Activated naive CD8-positive, alpha-beta T cell treated with anti-CD3 and anti-CD28 coated beads, Interleukin-2, amount 10 ng/mL, durations not matched to agents 7 days and 5 days (primary cell): ENCODE measurements around the gene GNAT1. TPM values are rescaled to one million over a fixed set of nuclear protein-coding genes. Genes with fewer than 3 reads are reported as not detected.

Source experiments
- ATAC-seq: fragments of 150-1000 bp; cut with Tn5 transposase; one replicate; pipeline ENCODE4 v1.10.0; 2021; ENCODE audit warnings: low read depth, moderate library complexity
- POLR2A ChIA-PET: fragments of 350-600 bp; sonication (Branson Sonifier 250); formaldehyde crosslinking; loops from one replicate; lab custom pipeline; 2021; ENCODE audit warnings: antibody characterized with exemption; lab: Charles Lee
- DNase-seq: peaks from one replicate; pipeline ENCODE4 v3.0.0; 2021
- H3K27ac Mint-ChIP-seq: one replicate; pipeline ENCODE4 v1.8.0; 2022; ENCODE audit warnings: mild to moderate bottlenecking, mixed read lengths
- H3K27me3 Mint-ChIP-seq: one replicate; pipeline ENCODE4 v1.8.0; 2022; ENCODE audit warnings: mild to moderate bottlenecking, moderate library complexity, mixed read lengths
- H3K36me3 Mint-ChIP-seq: one replicate; pipeline ENCODE4 v1.8.0; 2021; ENCODE audit warnings: mild to moderate bottlenecking, mixed read lengths
- H3K4me1 Mint-ChIP-seq: one replicate; pipeline ENCODE4 v1.8.0; 2021; ENCODE audit warnings: mixed read lengths
- H3K4me3 Mint-ChIP-seq: one replicate; pipeline ENCODE4 v1.8.0; 2022; ENCODE audit warnings: mild to moderate bottlenecking, moderate library complexity, mixed read lengths
- H3K9me3 Mint-ChIP-seq: one replicate; pipeline ENCODE4 v1.8.0; 2021; ENCODE audit warnings: mixed read lengths
- total RNA-seq, 2 experiments: library from RNA; stranded (reverse); gene quantifications; one replicate each; pipeline ENCODE4 v1.2.3, GENCODE V29; 2021

The GNAT1 gene
- total RNA-seq, 2 experiments from 2014 or later = not detected

GRCh38 chr3:50166620-50167019 is 24.8 kb upstream of the GNAT1 start:
- POLR2A ChIA-PET = no interaction called here
- ATAC-seq = no peak
- no peak overlapping the region for H3K4me3 Mint-ChIP-seq
- H3K36me3 Mint-ChIP-seq = no peaks in the 10 kb centered on the region
- H3K27me3 Mint-ChIP-seq = peaks cover 6% of the 10 kb centered on the region
- no peaks in the 10 kb centered on the region for H3K4me1 Mint-ChIP-seq
- no peak for DNase-seq
- no peaks in the 10 kb centered on the region for H3K9me3 Mint-ChIP-seq
- no peak overlapping the region for H3K27ac Mint-ChIP-seq

- ATAC-seq = no peak
- no peak overlapping the region for H3K4me3 Mint-ChIP-seq
- POLR2A ChIA-PET = no interaction called here
- H3K27me3 Mint-ChIP-seq = peaks cover 6% of the 10 kb centered on the region
- H3K27ac Mint-ChIP-seq = no peak overlapping the region
- H3K9me3 Mint-ChIP-seq = no peaks in the 10 kb centered on the region
- H3K36me3 Mint-ChIP-seq = no peaks in the 10 kb centered on the region
- no peaks in the 10 kb centered on the region for H3K4me1 Mint-ChIP-seq
- no peak for DNase-seq
Measured at GRCh38 chr3:50167069-50167840, 24.2 kb upstream of the GNAT1 start.

DNA sequence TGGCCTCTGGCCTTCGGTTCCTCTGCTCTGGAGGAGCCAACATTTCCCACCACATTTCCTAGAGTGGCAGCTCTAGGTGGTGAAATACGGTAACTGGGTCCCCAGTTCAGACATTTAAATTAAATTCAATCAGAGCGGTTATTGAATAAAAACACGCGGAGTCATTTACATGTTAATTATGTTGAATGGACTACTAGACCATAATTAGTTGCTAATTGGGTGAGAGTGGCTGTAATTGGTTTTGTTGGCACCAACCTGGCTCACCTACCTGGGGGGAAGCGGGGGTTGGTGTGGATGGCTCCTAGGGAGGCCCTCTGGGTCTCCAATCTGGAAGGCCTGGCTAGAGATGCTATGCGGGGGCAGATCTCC is 23.6 kb upstream of the GNAT1 start:
- no peaks in the 10 kb centered on the region for H3K4me1 Mint-ChIP-seq
- peaks cover 3% of the 10 kb centered on the region for H3K27me3 Mint-ChIP-seq
- H3K9me3 Mint-ChIP-seq = no peaks in the 10 kb centered on the region
- no peak overlapping the region for H3K27ac Mint-ChIP-seq
- POLR2A ChIA-PET = no interaction called here
- no peak for ATAC-seq
- H3K4me3 Mint-ChIP-seq = no peak overlapping the region
- DNase-seq = no peak
- H3K36me3 Mint-ChIP-seq = no peaks in the 10 kb centered on the region

DNA sequence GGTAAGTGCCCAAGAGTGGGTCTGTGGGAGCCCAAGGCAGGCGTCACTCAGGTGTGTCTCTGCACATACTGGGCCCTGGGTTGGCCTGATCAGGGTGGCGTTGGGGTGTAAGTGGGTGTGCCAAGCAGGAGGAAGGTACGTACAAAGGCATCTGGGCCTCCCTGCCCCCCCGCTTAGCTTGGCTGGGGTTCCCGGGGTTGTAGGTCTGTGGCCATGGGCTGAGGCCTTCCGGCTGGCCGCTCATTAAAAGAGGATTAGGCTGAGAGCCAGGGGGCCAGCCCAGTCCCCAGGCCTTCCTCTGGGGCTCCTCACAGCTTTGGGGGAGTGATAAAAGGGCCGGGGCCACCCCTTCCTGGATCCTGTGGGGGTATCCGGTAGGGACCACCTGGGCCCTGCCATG is 23.0 kb upstream of the GNAT1 start:
- no peak overlapping the region for H3K4me3 Mint-ChIP-seq
- no peaks in the 10 kb centered on the region for H3K36me3 Mint-ChIP-seq
- H3K27ac Mint-ChIP-seq = no peak overlapping the region
- H3K4me1 Mint-ChIP-seq = no peaks in the 10 kb centered on the region
- POLR2A ChIA-PET = no interaction called here
- no peak for ATAC-seq
- peaks cover 3% of the 10 kb centered on the region for H3K27me3 Mint-ChIP-seq
- no peak for DNase-seq
- no peaks in the 10 kb centered on the region for H3K9me3 Mint-ChIP-seq

GRCh38 chr3:50168791-50169190 is 22.6 kb upstream of the GNAT1 start:
- no peak overlapping the region for H3K4me3 Mint-ChIP-seq
- no peak for ATAC-seq
- H3K9me3 Mint-ChIP-seq = no peaks in the 10 kb centered on the region
- POLR2A ChIA-PET = no interaction called here
- H3K4me1 Mint-ChIP-seq = peaks cover 2% of the 10 kb centered on the region
- H3K27me3 Mint-ChIP-seq = peaks cover 3% of the 10 kb centered on the region
- no peak for DNase-seq
- no peaks in the 10 kb centered on the region for H3K36me3 Mint-ChIP-seq
- H3K27ac Mint-ChIP-seq = no peak overlapping the region

DNA sequence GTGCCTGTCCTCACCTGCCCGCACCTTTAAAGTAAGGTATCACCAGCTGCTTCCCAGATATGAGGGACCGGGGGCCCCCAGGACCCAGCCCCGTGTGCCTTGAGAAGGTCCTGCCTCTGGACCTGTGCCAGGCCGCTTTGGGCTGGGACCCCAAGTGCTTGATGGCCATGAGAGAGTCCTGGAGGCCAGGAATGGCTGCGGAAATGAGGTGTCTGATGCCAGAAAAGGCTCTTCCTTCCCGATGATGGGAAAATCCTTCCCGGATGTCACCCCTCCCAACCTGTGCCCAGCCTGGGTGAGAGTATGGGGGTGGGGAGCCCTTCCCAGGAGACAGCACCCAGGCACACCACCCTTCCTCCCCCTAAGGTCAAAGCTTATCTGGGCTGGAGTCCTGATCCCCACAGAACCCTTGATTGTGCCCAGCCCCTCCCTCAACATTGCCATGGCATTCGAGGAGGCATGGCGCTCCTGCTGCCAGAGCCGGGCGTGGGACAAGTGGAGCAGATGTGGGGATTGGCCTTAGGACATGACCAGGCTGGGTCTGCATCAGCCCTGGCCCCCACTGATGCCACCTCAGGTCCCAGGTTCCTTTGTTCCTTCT is 22.1 kb upstream of the GNAT1 start:
- no peaks in the 10 kb centered on the region for H3K36me3 Mint-ChIP-seq
- POLR2A ChIA-PET = no interaction called here
- ATAC-seq (no peak), DNase-seq (no peak)
- no peak overlapping the region for H3K4me3 Mint-ChIP-seq
- H3K27me3 Mint-ChIP-seq = peaks cover 3% of the 10 kb centered on the region
- H3K4me1 Mint-ChIP-seq = peaks cover 2% of the 10 kb centered on the region
- H3K27ac Mint-ChIP-seq = no peak overlapping the region
- no peaks in the 10 kb centered on the region for H3K9me3 Mint-ChIP-seq

GRCh38 chr3:50169858-50170257 is 21.6 kb upstream of the GNAT1 start:
- ATAC-seq (no peak), DNase-seq (no peak)
- POLR2A ChIA-PET = no interaction called here
- Mint-ChIP-seq H3K36me3 (no peaks in the 10 kb centered on the region), H3K27me3 (peaks cover 3% of the 10 kb centered on the region), H3K4me3 (no peak overlapping the region), H3K4me1 (peaks cover 2% of the 10 kb centered on the region), H3K9me3 (no peaks in the 10 kb centered on the region), H3K27ac (no peak overlapping the region)

DNA sequence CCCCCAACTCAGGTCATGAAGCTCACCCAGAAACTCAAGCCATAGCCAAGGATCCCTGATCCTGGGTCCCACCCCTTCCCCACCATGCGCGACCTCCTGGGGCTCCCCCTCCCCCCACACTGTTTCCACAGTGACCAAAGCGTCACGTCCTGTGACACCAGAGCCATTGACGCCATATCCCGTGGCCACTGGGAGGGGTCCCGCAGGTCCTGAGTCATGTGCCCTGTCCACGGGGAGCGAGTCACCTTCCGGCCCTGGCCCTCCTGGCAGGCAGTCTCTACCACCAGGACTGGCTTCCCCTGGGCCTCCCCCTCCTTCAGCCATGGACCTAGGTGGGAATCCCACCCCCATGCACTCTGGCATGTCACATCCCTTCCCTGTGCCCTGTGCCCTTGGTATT is 20.7 kb upstream of the GNAT1 start:
- Mint-ChIP-seq H3K4me3 (no peak overlapping the region), H3K4me1 (peaks cover 2% of the 10 kb centered on the region), H3K36me3 (no peaks in the 10 kb centered on the region), H3K27me3 (no peaks in the 10 kb centered on the region), H3K9me3 (no peaks in the 10 kb centered on the region), H3K27ac (no peak overlapping the region)
- DNase-seq (no peak), ATAC-seq (no peak)
- POLR2A ChIA-PET = no interaction called here

GRCh38 chr3:50171540-50172301 is 19.7 kb upstream of the GNAT1 start:
- H3K9me3 Mint-ChIP-seq = no peaks in the 10 kb centered on the region
- H3K27me3 Mint-ChIP-seq = no peaks in the 10 kb centered on the region
- no peak overlapping the region for H3K27ac Mint-ChIP-seq
- DNase-seq = no peak
- no peaks in the 10 kb centered on the region for H3K36me3 Mint-ChIP-seq
- POLR2A ChIA-PET = interaction anchor here (1.1 kb wide), 1 partner anchor 15 kb away, joined by 3 read pairs; no protein-coding TSS in a partner anchor
- peaks cover 2% of the 10 kb centered on the region for H3K4me1 Mint-ChIP-seq
- H3K4me3 Mint-ChIP-seq = no peak overlapping the region
- ATAC-seq = no peak

- ATAC-seq (no peak), DNase-seq (no peak)
- no peaks in the 10 kb centered on the region for H3K36me3 Mint-ChIP-seq
- POLR2A ChIA-PET = interaction anchor here (1.1 kb wide), 1 partner anchor 16 kb away, joined by 3 read pairs; no protein-coding TSS in a partner anchor
- no peak overlapping the region for H3K27ac Mint-ChIP-seq
- no peaks in the 10 kb centered on the region for H3K9me3 Mint-ChIP-seq
- peaks cover 2% of the 10 kb centered on the region for H3K4me1 Mint-ChIP-seq
- no peak overlapping the region for H3K4me3 Mint-ChIP-seq
- no peaks in the 10 kb centered on the region for H3K27me3 Mint-ChIP-seq
Measured at GRCh38 chr3:50172626-50173220, 18.7 kb upstream of the GNAT1 start.

DNA sequence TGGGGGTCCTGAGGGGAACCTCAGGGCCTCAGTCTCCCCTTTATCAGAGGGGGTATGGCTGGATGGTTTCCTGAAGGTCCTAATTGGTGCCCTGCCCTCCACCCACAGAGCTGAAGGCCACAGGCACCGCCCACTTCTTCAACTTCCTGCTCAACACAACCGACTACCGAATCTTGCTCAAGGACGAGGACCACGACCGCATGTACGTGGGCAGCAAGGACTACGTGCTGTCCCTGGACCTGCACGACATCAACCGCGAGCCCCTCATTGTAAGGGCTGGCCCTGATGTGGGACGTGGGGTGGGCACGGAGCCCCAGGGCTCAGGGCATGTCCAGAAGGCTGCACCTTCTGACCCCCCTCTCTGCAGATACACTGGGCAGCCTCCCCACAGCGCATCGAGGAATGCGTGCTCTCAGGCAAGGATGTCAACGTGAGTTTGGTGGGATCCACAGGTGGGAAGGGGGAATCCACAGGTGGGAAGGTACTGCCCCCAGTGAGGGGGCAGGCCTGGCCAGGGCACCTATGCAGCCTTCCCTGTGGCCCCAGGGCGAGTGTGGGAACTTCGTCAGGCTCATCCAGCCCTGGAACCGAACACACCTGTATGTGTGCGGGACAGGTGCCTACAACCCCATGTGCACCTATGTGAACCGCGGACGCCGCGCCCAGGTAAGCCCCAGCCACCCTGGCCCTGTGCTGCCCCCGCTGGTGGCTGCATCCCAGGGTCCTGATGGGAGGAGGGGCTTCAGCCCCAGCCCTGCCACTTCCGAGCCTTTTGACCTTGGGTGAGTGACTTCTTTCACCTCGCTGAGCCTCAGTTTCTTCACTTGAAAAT is 17.5 kb upstream of the GNAT1 start:
- no peak for DNase-seq
- H3K27me3 Mint-ChIP-seq = peaks cover 2% of the 10 kb centered on the region

DNA sequence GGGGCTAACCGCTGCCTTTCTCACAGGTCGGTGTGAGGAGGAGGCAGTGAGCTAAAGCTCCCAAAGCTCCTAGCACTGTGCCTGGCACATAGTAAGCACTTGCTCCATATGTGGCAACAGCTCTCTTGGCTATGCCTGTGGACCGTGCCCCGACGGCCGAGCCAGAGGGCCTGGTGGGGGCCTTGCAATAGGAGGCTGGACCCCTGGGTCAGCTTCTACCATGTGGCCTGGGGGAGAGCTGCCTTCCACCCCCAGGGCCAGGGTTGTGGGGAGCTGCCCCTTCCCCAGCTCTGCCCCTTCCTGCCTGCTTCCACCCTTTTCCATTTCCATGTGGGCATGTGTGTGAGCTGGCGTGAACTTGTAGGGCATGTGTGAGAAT is 16.9 kb upstream of the GNAT1 start:
- POLR2A ChIA-PET = no interaction called here
- Mint-ChIP-seq H3K9me3 (no peaks in the 10 kb centered on the region), H3K4me3 (no peak overlapping the region), H3K27me3 (peaks cover 2% of the 10 kb centered on the region), H3K27ac (no peak overlapping the region), H3K4me1 (peaks cover 2% of the 10 kb centered on the region), H3K36me3 (no peaks in the 10 kb centered on the region)
- ATAC-seq (no peak), DNase-seq (no peak)

More for the DNA sequence above, 17.5 kb upstream of the GNAT1 start:
- Mint-ChIP-seq H3K27ac (no peak overlapping the region), H3K4me1 (peaks cover 2% of the 10 kb centered on the region), H3K9me3 (no peaks in the 10 kb centered on the region), H3K4me3 (no peak overlapping the region), H3K36me3 (no peaks in the 10 kb centered on the region)
- no peak for ATAC-seq
- POLR2A ChIA-PET = no interaction called here
